ENCODE measurements around the gene LRRC46.

The LRRC46 gene

GRCh38 chr17:47879028-47879585, 47.6 kb downstream of the LRRC46 start:
- no peak for DNase-seq

GRCh38 chr17:47879776-47880454, 48.4 kb downstream of the LRRC46 start:
- no peak for DNase-seq

GRCh38 chr17:47882247-47882646, 50.8 kb downstream of the LRRC46 start:
- no peak for DNase-seq

- no peak for DNase-seq
Measured at GRCh38 chr17:47882695-47883588, 51.5 kb downstream of the LRRC46 start.

GRCh38 chr17:47883589-47884426, 52.3 kb downstream of the LRRC46 start:
- DNase-seq = no peak

- DNase-seq = no peak
Measured at GRCh38 chr17:47884427-47884740, 52.9 kb downstream of the LRRC46 start.

GRCh38 chr17:47884905-47885730, 53.6 kb downstream of the LRRC46 start:
- peak; percentile 20 for DNase-seq
